Endometrial microvascular endothelial cells (primary cell): Measurements from ENCODE around the gene TTBK2. TPM values are rescaled to one million over a fixed set of nuclear protein-coding genes. Genes with fewer than 3 reads are reported as not detected.
"Not testable (repeated sequence)": the region's sequence is repeated elsewhere in the genome, so short reads cannot be mapped to it uniquely, and the experiment has no call there.

Experiments used
- in situ Hi-C: cut with HindIII; loops from 2 replicates; pipeline ENCODE4 v1.10.0; 2017; ENCODE audit warnings: low sequenced_read_pairs, low pct_unique_long_range_greater_than_20kb; ENCODE audit errors: inconsistent ontology term
- total RNA-seq: library from RNA; depleted of rRNA; stranded (reverse); fragments of >200 nt; gene quantifications from one replicate; pipeline ENCODE4 v1.2.3, GENCODE V29; 2015; ENCODE audit errors: inconsistent ontology term

The TTBK2 gene
- 5.3 TPM for total RNA-seq

DNA sequence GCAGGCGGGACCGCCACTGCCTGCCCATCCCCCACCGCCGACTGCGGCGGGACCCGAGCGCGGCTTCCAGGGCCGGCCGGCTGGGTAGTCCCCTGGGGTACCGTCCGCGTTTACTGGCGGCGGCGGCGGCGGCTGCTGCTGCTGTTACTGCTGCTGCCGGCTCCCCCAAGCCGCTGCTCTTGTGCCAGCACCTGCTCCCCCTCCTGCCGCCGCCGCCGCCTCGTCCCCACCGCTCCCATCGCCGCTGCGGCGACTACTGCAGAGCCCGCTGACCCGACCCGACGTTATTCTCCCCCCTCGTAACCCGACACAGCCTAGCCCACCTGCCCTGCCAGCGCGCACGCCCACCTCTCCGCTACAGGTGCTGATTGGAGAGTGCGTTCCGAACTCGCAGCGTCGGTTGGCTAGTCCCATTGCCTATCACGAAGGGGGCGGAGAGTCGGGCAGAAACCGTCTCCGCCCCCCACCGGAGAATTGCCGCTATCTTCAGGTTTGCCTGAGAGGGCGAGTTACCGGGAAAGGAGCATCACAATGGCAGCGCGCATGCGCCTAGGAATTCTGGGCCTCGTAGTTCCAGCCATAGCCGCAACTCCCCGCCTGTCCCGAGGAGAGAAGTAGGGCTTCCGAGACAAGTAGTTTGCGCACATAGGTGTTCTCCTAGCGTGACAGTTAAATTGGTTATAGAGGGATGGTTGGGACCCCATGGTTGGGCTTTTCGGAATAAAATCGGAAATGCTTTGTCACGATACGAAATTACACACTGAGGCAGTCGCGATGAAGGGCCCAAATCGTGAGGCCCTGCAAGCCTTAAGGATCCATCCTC lies at the start of gene TTBK2:
TTBK2 (minus strand) TSS at position 260 of the 823 bp plus-strand sequence. CDS start 42,161 bp downstream, outside the sequence.
- in situ Hi-C loops, result no loop called here

GRCh38 chr15:42964476-42964875 lies 43.9 kb upstream of the TTBK2 start:
- in situ Hi-C loops, result no loop called here

DNA sequence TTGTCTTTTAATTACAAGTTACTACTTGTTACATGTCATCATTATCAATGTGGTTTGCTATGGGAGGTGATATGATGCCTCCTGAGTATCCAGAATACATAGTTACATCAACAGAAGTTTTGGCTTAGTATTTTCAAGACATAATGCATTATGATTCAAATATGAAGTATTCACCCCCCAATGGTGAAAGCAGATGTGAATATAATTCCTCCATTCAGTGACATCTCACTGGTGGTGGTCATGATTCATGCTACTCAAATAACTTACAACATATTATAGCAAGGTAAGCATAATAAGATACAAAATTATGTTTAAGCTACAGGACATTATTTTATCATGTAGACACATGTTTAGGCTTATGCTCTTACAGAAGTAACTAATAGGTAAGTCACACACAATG lies 34.9 kb upstream of the TTBK2 start:
- in situ Hi-C loops, result no loop called here

DNA sequence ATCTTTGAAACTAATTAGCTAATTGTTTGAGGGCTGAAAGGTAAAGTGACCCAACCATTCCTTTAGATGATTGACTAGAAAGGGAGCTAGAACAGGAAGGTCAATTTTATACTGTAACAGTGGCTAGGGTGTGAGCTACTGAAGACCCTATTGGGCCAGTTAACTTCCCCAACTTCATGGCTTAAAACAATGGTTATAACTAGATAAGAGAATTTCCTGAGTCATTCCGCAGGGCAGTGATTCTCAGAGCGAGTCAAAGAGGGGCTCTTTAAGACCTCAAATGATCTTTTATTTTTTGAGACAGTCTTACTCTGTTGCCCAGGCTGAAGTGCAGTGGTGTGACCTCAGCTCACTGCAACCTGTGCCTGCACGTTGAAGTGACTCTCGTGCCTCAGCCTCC lies 33.7 kb upstream of the TTBK2 start:
- in situ Hi-C loops, result no loop called here

DNA sequence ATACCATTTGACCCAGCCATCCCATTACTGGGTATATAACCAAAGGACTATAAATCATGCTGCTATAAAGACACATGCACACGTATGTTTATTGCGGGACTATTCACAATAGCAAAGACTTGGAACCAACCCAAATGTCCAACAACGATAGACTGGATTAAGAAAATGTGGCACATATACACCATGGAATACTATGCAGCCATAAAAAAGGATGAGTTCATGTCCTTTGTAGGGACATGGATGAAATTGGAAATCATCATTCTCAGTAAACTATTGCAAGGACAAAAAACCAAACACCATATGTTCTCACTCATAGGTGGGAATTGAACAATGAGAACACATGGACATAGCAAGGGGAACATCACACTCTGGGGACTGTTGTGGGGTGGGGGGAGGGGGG lies 28.3 kb upstream of the TTBK2 start:
- in situ Hi-C loops, result not testable (repeated sequence)

DNA sequence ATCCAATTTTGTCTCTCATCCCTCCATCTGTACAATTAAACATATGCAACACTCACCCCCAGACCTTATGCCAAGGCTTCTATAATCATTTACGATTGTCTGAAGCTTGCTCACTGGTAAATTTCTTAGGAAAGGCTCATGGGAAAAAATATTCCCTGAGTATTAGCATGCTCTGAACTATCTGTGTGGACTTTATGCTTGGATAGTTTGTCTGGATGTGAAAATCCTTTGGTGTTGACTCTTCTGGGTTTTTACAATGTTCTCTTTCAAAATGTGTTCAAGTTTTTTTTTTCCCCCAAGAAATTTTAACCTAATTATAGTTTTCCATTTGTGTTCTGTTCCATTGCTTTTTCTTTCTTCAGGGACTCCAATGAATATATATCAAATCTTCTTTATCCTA lies 19.9 kb upstream of the TTBK2 start:
- in situ Hi-C loops, result no loop called here

- in situ Hi-C loops, result no loop called here
Measured at GRCh38 chr15:42939841-42940240, 19.3 kb upstream of the TTBK2 start.

DNA sequence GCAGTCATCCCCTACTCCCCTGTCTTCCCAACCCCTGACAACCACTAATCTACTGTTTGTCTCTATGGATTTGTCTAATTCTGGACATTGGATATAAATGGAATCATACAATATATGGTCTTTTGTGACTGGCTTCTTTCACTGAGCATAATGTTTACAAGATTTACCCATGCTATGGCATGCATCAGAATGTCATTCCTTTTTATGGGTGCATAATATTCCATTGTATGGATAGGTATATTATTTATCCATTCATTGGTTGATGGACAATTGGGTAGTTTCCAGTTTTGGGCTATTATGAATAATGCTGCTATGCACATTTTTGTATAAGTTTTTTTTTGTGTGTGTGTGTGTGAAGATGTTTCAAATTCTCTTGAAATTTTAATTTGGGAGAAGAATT lies 16.6 kb upstream of the TTBK2 start:
- in situ Hi-C loops, result no loop called here

DNA sequence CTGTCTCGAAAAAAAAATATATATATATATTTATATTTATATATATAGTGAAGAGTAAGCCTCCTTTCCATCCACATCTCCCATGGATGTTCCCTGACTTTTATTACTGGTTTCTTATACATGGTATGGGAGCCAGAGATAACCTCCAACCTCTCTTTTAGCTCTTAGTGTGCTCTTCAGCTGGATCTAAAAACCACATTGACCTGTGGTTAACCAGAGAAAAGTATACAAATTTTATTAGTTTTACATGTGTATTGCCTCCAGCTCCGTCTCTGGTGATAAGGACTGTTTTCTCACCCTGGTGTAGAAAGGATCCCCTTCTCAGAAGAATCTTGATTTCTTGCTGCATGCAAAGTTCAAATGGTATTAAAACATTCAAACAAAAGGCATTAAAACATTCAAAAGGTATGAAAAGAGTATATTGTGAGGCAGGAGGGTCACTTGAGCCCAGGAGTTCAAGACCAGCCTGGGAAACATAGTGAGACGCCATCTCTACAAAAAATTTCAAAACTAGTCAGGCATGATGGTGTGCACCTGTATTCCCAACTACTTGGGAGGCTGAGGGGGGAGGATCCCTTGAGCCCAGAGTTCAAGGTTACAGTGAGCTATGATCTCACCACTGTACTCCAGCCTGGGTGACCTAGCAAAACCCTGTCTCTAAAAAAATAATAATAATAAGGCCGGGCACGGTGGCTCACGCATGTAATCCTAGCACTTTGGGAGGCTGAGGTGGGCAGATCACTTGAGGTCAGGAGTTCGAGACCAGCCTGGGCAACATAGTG lies 13.5 kb upstream of the TTBK2 start:
- in situ Hi-C loops, result no loop called here

DNA sequence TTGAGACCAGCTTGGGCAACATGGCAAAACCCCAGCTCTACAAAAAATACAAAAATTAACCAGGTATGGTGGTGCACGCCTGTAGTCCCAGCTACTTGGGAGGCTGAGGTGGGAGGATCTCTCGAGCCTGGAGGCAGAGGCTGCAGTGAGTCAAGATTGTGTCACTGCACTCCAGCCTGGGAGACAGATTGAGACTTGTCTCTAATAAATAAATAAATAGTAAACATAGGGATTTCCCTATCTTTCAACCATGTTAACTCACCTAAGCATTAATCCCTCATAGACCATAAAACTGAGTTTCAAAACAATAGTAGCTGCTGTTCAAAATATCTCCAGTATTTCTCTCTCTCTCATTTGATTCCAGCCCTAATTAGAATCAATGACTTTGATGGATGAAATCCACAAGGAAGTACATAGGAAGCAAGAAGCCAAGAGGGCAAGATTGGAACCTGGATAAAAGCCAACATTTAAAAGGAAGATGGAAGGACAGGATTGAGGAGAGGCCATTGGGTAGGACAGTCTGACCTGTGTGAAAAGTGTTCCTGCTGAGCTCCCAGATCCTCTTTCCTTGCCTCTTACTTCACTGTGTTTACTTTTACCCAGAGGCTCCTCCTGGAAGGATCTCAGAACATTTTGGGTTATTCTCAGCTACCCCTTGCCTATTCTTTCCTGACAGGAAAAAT lies 12.4 kb upstream of the TTBK2 start:
- in situ Hi-C loops, result no loop called here

GRCh38 chr15:42931702-42932486 lies 11.3 kb upstream of the TTBK2 start:
- in situ Hi-C loops, result no loop called here

DNA sequence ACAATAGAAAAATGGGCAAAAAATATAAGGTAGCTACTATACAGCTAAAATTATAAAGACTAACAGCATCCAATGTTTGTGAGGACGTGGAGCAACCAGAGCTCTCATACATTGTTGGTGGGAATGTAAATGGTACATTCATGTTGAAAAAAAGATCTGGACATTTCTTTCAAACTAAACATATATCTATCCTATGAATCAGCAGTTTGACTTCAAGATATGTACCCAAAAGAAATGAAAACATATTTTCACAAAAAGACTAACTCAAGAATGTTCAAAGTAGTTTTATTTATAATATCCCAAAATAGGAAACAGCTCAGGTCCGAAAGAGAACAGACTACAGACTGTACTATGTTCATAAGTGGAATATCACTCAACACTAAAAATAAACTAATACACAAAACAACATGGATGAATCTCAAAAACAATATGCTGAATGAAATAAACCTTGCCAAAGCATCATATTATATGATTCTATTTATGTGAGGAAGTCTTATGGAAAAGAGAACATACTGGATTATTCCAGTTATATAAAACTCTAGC lies 8.8 kb upstream of the TTBK2 start:
- in situ Hi-C loops, result no loop called here

- in situ Hi-C loops, result no loop called here
Measured at GRCh38 chr15:42921342-42921731, 759 bp upstream of the TTBK2 start.

DNA sequence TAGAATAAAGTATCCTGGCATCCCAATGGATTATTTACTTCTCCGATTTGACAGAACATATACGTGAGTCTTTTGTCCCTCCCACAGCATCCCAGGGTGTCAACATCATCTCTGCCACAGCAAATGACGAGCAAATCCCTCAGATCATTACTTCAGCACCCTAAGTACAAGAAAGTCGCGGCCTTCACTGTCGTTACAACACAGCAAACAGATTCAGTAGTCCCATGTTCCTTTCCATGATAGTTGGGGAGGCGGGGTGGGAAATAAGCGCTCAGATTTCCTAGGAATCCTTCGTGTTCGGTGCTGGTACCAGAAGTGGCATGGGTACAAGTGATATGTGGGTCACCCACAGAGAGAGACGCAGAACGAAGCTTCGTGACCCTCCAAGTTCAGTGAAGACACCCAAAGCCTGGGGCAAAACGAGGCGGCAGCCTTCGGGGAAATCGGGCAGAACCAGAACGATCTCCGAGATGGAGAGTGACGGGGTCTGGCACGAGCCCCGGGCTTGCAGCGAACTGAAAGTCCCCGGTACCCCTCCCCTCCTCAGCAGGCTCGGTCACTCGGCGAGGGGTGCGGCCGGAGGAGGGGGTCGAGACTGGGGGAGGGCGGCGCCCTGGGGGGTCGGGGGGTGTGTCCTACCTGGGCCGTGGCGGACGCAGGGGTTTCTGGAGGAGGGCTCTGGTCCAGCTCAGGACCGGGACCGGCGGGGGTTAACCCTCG lies 619 bp downstream of the TTBK2 start:
- in situ Hi-C loops, result no loop called here

DNA sequence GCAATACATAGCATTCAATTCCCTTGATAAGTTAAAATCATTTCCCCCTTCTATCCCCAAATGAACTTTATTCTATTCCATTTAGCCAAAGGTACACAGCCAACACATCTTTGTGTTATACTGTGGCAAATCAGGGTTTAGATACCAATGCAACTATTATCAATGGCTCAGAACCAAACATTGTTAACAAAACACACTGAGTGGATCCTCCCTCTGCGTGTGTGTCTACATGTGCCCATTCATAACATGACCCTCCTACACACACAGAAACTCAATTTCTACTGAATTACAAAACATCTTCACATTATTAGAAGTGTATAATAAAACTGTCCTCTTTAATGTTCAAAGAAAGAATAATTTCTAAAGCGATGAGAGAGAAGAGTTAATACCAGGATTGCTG lies 1.3 kb downstream of the TTBK2 start:
- in situ Hi-C loops, result no loop called here

GRCh38 chr15:42918047-42918446 lies 2.5 kb downstream of the TTBK2 start:
- in situ Hi-C loops, result no loop called here

DNA sequence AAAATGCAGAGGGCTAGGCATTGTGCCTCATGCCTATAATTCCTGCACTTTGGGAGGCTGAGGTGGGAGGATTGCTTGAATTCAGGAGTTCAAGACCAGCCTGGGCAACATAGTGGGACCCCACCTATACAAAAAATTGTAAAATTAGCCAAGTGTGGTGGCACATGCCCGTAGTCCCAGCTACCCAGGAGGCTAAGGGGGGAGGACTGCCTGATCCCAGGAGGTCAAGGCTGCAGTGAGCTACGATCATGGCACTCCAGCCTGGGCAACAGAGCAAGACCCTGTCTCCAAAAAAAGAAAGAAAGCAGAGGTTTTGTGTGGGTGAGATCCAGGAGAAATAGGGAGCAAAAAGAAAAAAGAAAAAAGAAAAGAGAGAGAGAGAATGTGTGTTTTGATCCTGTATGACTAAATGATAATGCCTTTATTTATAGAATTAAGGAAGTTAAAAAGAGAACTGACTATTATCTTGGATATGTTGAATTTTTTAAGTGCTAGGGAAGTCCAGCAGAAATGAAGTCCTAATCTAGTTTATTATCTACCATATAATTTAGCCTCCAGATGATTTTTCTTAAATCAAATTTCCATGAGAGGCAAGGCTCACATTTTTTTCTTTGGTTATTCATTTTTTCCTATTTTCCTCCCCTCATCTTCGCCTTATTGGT lies 4.8 kb downstream of the TTBK2 start:
- in situ Hi-C loops, result no loop called here
